Ishikawa (cell line): ENCODE data around the gene AMPD1.

Experiments used
- CREB1 ChIP-seq: IDR thresholded peaks from 2 replicates; pipeline ENCODE4 v1.6.1; 2012; ENCODE audit warnings: low read depth
- EGR1 ChIP-seq: IDR thresholded peaks from 2 replicates; pipeline ENCODE4 v1.6.1; 2012
- FOXM1 ChIP-seq: IDR thresholded peaks from 2 replicates; pipeline ENCODE4 v1.6.1; 2012; ENCODE audit warnings: low read depth, borderline replicate concordance
- REST ChIP-seq: IDR thresholded peaks from 2 replicates; pipeline ENCODE4 v1.6.1; 2012; ENCODE audit warnings: low read depth, mild to moderate bottlenecking
- TAF1 ChIP-seq: IDR thresholded peaks from 2 replicates; pipeline ENCODE4 v1.6.1; 2012; ENCODE audit warnings: low read depth, mild to moderate bottlenecking
- TCF12 ChIP-seq: IDR thresholded peaks from 2 replicates; pipeline ENCODE4 v1.6.1; 2012; ENCODE audit warnings: low read depth

- TF ChIP-seq FOXM1, result no peak
- no peak for TF ChIP-seq EGR1
- no peak for TF ChIP-seq CREB1
- TF ChIP-seq REST, result no peak
- TF ChIP-seq TCF12, result no peak
- TF ChIP-seq TAF1, result no peak
These were observed 29.9 kb upstream of the AMPD1 start for GRCh38 chr1:114725230-114725629.
